ENCODE data around the gene GPX6. TPM values are rescaled to one million over a fixed set of nuclear protein-coding genes. Genes with fewer than 3 reads are reported as not detected.

GPX6 gene
- total RNA-seq, 3 donors from 2014 or later: not detected

GRCh38 chr6:28489366-28490204, 26.0 kb downstream of the GPX6 start:
- peaks cover 0 to 5% of the 10 kb centered on the region in 2 donors for H3K27me3 ChIP-seq
- peak in 1 of 2 donors; percentile 39 for DNase-seq (ENCODE audit: low spot score in 2 of 2)
- H3K27ac ChIP-seq: peak overlapping the region; percentile 65 to 86

GRCh38 chr6:28488916-28489365, 26.7 kb downstream of the GPX6 start:
- intact Hi-C loops (cut with DNase I; ENCODE audit: low total_unique reads): no loop called here
- Histone ChIP-seq H3K27ac (peak overlapping the region in 1 of 2 donors; percentile 65), H3K36me3 (no peaks in the 10 kb centered on the region), H3K4me1 (no peaks in the 10 kb centered on the region), H3K4me3 (peak overlapping the region; percentile 33 to 69 (median 50)), H3K27me3 (peaks cover 0 to 5% of the 10 kb centered on the region in 2 donors), H3K9me3 (no peaks in the 10 kb centered on the region)
- TF ChIP-seq POLR2AphosphoS5 (IDR thresholded peaks at IDR 0.05) (no peak), POLR2A (IDR thresholded peaks at IDR 0.05) (no peak)
- DNase-seq (ENCODE audit: low spot score in 2 of 2): no peak

More at GRCh38 chr6:28489366-28490204, 26.0 kb downstream of the GPX6 start:
- TF ChIP-seq POLR2AphosphoS5 (IDR thresholded peaks at IDR 0.05) (peak in 2 of 3 donors; percentile 36 to 37), POLR2A (IDR thresholded peaks at IDR 0.05) (peak; percentile 32)
- TF ChIP-seq, protein P1, sequence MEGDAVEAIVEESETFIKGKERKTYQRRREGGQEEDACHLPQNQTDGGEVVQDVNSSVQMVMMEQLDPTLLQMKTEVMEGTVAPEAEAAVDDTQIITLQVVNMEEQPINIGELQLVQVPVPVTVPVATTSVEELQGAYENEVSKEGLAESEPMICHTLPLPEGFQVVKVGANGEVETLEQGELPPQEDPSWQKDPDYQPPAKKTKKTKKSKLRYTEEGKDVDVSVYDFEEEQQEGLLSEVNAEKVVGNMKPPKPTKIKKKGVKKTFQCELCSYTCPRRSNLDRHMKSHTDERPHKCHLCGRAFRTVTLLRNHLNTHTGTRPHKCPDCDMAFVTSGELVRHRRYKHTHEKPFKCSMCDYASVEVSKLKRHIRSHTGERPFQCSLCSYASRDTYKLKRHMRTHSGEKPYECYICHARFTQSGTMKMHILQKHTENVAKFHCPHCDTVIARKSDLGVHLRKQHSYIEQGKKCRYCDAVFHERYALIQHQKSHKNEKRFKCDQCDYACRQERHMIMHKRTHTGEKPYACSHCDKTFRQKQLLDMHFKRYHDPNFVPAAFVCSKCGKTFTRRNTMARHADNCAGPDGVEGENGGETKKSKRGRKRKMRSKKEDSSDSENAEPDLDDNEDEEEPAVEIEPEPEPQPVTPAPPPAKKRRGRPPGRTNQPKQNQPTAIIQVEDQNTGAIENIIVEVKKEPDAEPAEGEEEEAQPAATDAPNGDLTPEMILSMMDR (IDR thresholded peaks at IDR 0.05): no peak
- no peaks in the 10 kb centered on the region for H3K9me3 ChIP-seq
- H3K4me1 ChIP-seq: no peaks in the 10 kb centered on the region
- intact Hi-C loops (cut with DNase I; ENCODE audit: low total_unique reads): no loop called here
- no peaks in the 10 kb centered on the region for H3K36me3 ChIP-seq
- H3K4me3 ChIP-seq: peak overlapping the region; percentile 33 to 69 (median 50)

DNA sequence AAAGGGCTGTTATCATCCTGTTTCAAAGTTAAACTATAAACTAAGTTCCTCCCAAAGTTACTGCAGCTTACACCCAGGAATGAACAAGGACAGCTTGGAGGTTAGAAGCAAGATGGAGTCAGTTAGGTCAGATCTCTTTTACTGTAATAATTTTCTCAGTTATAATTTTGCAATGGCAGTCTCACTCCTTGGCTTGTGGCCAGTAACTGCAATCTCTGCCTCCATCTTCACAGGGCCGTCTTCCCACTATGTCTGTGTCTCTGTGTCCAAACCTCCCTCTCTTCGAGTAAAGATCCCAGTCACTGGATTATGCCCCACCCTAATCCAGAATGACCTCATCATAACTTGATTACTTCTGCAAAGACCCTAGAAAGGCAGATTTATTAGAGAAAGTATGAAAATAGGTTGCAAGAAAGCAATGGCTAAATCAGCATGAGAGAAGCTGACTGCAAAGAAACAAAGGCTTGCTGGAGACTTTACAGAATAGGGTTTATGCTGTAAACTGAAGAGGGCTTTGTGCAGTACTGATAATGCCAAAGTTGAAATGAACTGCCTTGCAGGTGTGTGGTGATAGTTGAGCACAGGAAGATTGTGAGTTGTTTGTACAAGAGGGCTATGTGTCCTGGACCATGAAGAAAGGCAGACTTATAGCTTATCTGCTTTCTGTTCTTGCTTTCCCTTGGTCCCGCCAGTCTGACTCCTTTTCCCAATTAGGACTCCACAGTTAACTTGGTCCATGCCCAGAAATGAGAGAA, 28.4 kb downstream of the GPX6 start:
- intact Hi-C loops (cut with DNase I; ENCODE audit: low total_unique reads): no loop called here
- H3K4me3 ChIP-seq: no peak overlapping the region
- H3K4me1 ChIP-seq: no peaks in the 10 kb centered on the region
- no peaks in the 10 kb centered on the region for H3K36me3 ChIP-seq
- peaks cover 0 to 9% of the 10 kb centered on the region in 2 donors for H3K27me3 ChIP-seq
- no peak for TF ChIP-seq POLR2A (IDR thresholded peaks at IDR 0.05)
- TF ChIP-seq, protein P1 (IDR thresholded peaks at IDR 0.05): no peak
- no peak for TF ChIP-seq POLR2AphosphoS5 (IDR thresholded peaks at IDR 0.05)
- no peak overlapping the region for H3K27ac ChIP-seq
- no peaks in the 10 kb centered on the region for H3K9me3 ChIP-seq
- DNase-seq (ENCODE audit: low spot score in 2 of 2): no peak

DNA sequence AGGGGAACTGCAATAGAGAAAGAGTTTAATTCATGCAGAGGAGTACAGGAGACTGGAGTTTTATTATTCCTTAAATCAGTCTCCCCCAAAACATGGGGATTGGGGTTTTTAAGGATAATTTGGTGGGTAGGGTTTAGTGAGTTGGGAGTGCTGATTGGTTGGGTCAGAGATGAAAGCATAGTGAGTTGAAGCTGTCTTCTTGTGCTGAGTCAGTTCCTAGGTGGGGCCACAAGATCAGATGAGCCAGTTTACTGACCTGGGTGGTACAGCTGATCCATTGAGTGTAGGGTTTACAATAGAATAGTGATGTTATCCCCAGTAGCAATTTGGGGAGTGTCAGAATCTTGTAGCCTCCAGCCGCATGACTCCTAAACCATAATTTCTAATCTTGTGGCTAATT, 29.1 kb downstream of the GPX6 start:
- no peak overlapping the region for H3K4me3 ChIP-seq
- H3K4me1 ChIP-seq: no peaks in the 10 kb centered on the region
- H3K9me3 ChIP-seq: no peaks in the 10 kb centered on the region
- TF ChIP-seq, protein P1 (IDR thresholded peaks at IDR 0.05): no peak
- TF ChIP-seq POLR2A (IDR thresholded peaks at IDR 0.05) (no peak), POLR2AphosphoS5 (IDR thresholded peaks at IDR 0.05) (no peak)
- no peaks in the 10 kb centered on the region for H3K36me3 ChIP-seq
- intact Hi-C loops (cut with DNase I; ENCODE audit: low total_unique reads): no loop called here
- H3K27me3 ChIP-seq: peaks cover 0 to 9% of the 10 kb centered on the region in 2 donors
- DNase-seq (ENCODE audit: low spot score in 2 of 2): no peak
- no peak overlapping the region for H3K27ac ChIP-seq

DNA sequence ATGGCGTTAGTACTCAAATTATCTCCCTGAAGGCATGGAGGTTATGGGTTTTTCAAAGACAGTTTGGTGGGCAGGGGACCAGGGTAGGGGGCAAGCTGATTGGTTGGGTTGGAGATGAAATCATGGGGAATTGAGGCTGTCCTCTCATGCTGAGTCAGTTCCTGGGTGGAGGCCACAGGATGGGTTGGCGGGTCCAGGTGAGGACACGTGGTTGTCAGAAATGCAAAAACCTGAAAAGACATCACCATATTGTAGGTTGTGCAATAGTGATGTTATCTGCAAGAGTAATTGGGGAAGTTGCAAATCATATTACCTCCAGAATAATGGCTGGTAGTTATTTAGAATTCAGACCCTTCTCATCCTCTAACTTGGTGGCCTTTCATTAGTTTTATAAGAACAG, 30.1 kb downstream of the GPX6 start:
- intact Hi-C loops (cut with DNase I; ENCODE audit: low total_unique reads): no loop called here
- no peaks in the 10 kb centered on the region for H3K9me3 ChIP-seq
- H3K36me3 ChIP-seq: no peaks in the 10 kb centered on the region
- H3K27me3 ChIP-seq: peaks cover 0 to 10% of the 10 kb centered on the region in 2 donors
- H3K4me1 ChIP-seq: no peaks in the 10 kb centered on the region
- no peak overlapping the region for H3K27ac ChIP-seq
- no peak for DNase-seq (ENCODE audit: low spot score in 2 of 2)
- H3K4me3 ChIP-seq: no peak overlapping the region
- TF ChIP-seq POLR2AphosphoS5 (IDR thresholded peaks at IDR 0.05): no peak
- TF ChIP-seq, protein P1 (IDR thresholded peaks at IDR 0.05): no peak
- no peak for TF ChIP-seq POLR2A (IDR thresholded peaks at IDR 0.05)

Data from breast epithelium (tissue), 4 donors.